GF-D8 (cell line): ENCODE data around the gene NKD1.

ENCODE experiments used
- DNase-seq: peaks from one replicate; lab custom pipeline; 2025; lab: John Stamatoyannopoulos, UW

NKD1 gene

GRCh38 chr16:50580180-50580798, 32.1 kb downstream of the NKD1 start:
- DNase-seq = no peak

GRCh38 chr16:50581845-50582244, 33.6 kb downstream of the NKD1 start:
- DNase-seq = no peak

- no peak for DNase-seq
Observed at GRCh38 chr16:50583211-50583610, 35.0 kb downstream of the NKD1 start.

- DNase-seq = peak; percentile 33
Observed at GRCh38 chr16:50584033-50584722, 36.0 kb downstream of the NKD1 start.

- no peak for DNase-seq
Observed at GRCh38 chr16:50585331-50585776, 37.2 kb downstream of the NKD1 start.

GRCh38 chr16:50587543-50587942, 39.3 kb downstream of the NKD1 start:
- no peak for DNase-seq

GRCh38 chr16:50588276-50588675, 40.1 kb downstream of the NKD1 start:
- no peak for DNase-seq

GRCh38 chr16:50591209-50591608, 43.0 kb downstream of the NKD1 start:
- DNase-seq = no peak

GRCh38 chr16:50591800-50592771, 43.9 kb downstream of the NKD1 start:
- no peak for DNase-seq

GRCh38 chr16:50592996-50593395, 44.8 kb downstream of the NKD1 start:
- DNase-seq = no peak

GRCh38 chr16:50593410-50594150, 45.4 kb downstream of the NKD1 start:
- DNase-seq = no peak

GRCh38 chr16:50594308-50595260, 46.4 kb downstream of the NKD1 start:
- DNase-seq = no peak

- no peak for DNase-seq
Observed at GRCh38 chr16:50595859-50596258, 47.7 kb downstream of the NKD1 start.

- no peak for DNase-seq
Observed at GRCh38 chr16:50596762-50597450, 48.7 kb downstream of the NKD1 start.

GRCh38 chr16:50597563-50598255, 49.5 kb downstream of the NKD1 start:
- DNase-seq = no peak

GRCh38 chr16:50598256-50598894, 50.2 kb downstream of the NKD1 start:
- DNase-seq = no peak

GRCh38 chr16:50598936-50599361, 50.8 kb downstream of the NKD1 start:
- DNase-seq = no peak

GRCh38 chr16:50599494-50599893, 51.3 kb downstream of the NKD1 start:
- no peak for DNase-seq
